IPS-NIHi7 (cell line): ENCODE data around the gene MRPL57.
"Not testable (repeated sequence)": the region's sequence is repeated elsewhere in the genome, so short reads cannot be mapped to it uniquely, and the experiment has no call there.

Experiments used
- DNase-seq: peaks from one replicate; pipeline ENCODE4 v3.0.0; 2012; ENCODE audit warnings: mixed read lengths; ENCODE audit errors: extremely low spot score

The MRPL57 gene

DNA sequence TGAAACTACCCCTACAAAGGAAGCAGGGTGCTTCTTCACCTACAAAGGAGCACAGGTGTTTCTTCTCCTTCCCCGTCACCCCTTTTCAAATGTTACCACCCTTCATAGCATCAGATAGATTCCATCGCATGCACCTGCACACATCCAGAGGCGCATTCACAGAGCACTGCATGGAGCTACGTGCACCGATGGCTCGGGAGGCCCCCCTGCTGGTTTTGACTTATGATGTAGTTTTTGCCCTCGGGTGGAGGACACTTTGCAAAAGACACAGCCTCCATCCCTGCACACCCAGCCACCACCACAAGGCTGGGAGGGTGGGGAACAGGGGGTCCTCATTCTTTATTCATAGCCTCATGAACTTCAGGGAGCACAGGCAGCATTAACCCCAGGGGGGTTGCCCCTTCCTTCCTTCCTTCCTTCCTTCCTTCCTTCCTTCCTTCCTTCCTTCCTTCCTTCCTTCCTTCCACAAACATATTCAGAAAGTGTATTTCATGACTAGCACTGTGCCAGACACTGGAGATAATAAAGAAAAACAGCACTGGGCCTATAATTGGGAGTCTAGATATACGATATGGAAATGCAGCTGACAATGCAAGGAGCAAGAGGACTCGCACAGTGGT is 21.3 kb downstream of the MRPL57 start:
- not testable (repeated sequence) for DNase-seq

- DNase-seq: not testable (repeated sequence)
These were observed 21.9 kb downstream of the MRPL57 start for GRCh38 chr13:21198391-21198790.

DNA sequence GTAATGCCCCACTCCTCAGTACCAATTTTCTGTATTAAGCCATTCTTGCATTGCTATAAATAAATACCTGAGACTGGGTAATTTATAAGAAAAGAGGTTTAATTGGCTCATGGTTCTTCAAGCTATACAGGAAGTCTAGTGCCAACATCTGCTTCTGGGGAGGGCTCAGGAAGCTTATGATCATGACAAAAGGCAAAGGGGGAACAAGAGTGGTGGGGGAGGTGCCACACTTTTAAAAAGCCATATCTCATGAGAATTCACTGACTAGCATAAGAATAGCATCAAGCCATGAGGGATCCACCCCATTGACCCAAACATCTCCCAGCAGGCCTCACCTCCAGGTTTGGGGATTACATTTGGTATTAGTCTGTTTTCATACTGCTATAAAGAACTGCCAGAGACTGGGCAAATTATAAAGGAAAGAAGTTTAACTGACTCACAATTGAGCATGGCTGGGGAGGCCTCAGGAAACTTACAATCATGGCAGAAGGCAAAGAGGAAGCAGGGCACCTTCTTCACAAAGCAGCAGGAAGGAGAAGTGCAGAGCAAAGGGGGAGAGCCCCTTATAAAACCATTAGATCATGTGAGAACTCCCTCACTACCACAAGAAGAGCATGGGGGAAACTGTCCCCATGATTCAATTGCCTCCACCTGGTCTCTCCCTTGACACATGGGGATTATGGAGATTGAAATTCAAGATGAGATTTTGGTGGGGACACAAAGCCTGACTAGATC is 25.2 kb downstream of the MRPL57 start:
- DNase-seq: not testable (repeated sequence)

- DNase-seq: no peak
These were observed 26.5 kb downstream of the MRPL57 start for GRCh38 chr13:21202767-21203531.

- no peak for DNase-seq
These were observed 32.2 kb downstream of the MRPL57 start for GRCh38 chr13:21208652-21209154.

GRCh38 chr13:21212138-21212775 is 35.8 kb downstream of the MRPL57 start:
- DNase-seq: no peak

- DNase-seq: not testable (repeated sequence)
These were observed 39.0 kb downstream of the MRPL57 start for GRCh38 chr13:21215419-21215818.

GRCh38 chr13:21216332-21216731 is 39.9 kb downstream of the MRPL57 start:
- DNase-seq: no peak

DNA sequence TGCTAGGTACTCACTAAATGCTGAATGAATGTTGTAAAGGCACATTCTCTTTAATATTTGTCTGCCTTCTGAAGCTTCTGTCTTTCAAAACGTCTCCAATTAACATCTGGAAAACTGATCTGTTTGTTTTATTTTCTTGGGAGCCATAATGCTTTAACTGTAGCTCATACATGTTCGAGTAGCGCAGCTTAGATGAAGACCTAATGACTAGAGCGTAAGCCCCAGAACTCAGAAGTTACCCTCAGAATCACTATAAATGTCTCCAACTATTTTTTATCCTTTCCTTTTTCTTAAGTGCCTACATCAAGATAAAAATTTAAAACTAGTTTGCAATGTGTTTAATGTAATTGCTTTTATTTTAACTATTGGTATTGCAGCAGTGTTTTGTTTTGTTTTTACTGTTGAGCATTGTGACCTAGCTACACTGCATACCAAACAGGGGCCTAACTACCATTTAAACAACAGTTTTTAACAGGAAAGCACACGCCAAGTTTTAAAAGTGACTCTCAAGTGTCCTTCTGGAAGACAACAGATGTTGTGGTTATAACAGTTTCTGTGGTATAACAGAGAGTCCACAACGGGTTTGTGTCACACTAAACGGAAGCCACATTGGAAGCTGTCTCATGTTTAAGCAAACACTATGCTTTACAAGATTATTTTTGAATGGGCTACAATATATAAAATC is 42.0 kb downstream of the MRPL57 start:
- DNase-seq: no peak

DNA sequence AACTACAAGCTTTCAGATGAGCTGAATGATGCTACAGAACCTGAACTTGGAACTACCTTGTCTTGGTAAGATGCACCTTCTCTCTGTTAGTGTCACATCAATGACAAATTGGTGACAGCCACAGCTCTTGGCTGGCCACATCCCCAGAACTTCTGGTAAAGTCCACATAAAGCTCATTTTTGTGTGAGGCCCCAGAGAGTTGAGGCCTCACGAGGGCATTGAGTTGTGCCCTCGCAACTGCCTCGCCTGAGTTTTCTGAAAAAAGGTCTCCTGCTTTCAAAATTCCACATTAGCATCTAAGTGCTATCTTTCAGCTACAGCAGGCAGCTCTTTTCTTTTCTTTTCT is 42.6 kb downstream of the MRPL57 start:
- DNase-seq: no peak

DNA sequence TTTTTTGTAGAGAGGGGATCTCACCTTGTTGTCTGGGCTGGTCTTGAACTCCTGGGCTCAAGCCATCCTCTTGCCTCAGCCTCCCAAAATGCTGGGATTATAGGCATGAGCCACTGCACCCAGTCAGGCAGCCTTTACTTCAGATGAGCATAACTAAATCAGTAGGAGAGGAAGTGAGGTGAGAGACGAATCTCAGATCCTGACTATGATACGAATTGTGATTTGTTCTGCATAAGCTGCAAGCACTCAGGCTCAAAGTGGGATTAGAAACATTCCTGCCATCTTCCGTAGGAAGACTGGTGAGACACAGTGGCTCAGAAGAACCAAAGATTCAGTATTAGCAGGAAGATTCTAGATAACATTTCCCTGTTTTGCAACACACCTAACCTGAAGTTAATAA is 43.3 kb downstream of the MRPL57 start:
- DNase-seq: not testable (repeated sequence)

DNA sequence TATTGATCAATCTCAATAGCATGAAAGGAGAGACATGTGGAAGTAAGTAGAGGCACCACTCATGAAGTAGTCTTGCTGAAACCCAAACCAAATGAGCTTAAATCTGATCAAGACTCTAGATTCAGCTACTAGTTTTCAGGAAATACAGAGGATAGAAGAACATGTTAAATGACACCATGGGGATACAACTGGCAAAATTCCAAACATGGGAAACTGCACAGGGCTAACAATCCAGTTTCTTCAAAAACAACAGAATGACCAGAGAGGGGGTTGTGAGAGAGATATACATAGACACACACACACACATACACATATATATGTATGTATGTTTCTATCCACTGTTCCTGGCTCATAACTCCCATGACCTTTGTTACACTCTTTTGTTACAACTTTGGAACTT is 44.8 kb downstream of the MRPL57 start:
- no peak for DNase-seq

GRCh38 chr13:21225082-21225481 is 48.6 kb downstream of the MRPL57 start:
- DNase-seq: no peak

GRCh38 chr13:21225841-21226581 is 49.6 kb downstream of the MRPL57 start:
- no peak for DNase-seq

GRCh38 chr13:21227917-21228316 is 51.5 kb downstream of the MRPL57 start:
- DNase-seq: no peak
